HL-60 (cell line): ENCODE results near the gene TBC1D1.

ENCODE experiments used
- DNase-seq, 2 experiments: peaks; one replicate each; pipeline ENCODE4 v3.0.0-alpha.2; 2010 to 2020; ENCODE audit warnings: low read depth in 1 of 2, low spot score in 1 of 2
- H3K27ac ChIP-seq: fragments of 250-450 bp; sonication (Bioruptor Pico); replicated peaks from 2 replicates; pipeline ENCODE4 v1.5.1; 2020; ENCODE audit warnings: mild to moderate bottlenecking, moderate library complexity
- H3K27me3 ChIP-seq: fragments of 250-450 bp; sonication (Bioruptor Pico); 2 replicates; pipeline ENCODE4 v1.5.1; 2021; ENCODE audit warnings: mild to moderate bottlenecking, moderate library complexity; ENCODE audit not compliant: insufficient read depth, poor library complexity, severe bottlenecking
- H3K4me3 ChIP-seq: replicated peaks from 2 replicates; pipeline ENCODE4 v1.5.1; 2011; ENCODE audit warnings: mild to moderate bottlenecking, control low read depth, low read length; ENCODE audit not compliant: insufficient read depth
- CTCF ChIP-seq: IDR thresholded peaks from one replicate; pipeline ENCODE4 v1.5.1; 2011; ENCODE audit warnings: low read length, control low read depth, inconsistent platforms; ENCODE audit not compliant: insufficient read depth
- GABPA ChIP-seq: IDR thresholded peaks from 2 replicates; pipeline ENCODE4 v1.6.1; 2012; ENCODE audit warnings: low read depth
- POLR2AphosphoS5 ChIP-seq: IDR thresholded peaks from 2 replicates; pipeline ENCODE4 v1.6.1; 2012; ENCODE audit warnings: low read depth
- REST ChIP-seq: IDR thresholded peaks from 2 replicates; pipeline ENCODE4 v1.6.1; 2012; ENCODE audit warnings: low read depth; ENCODE audit not compliant: insufficient replicate concordance
- SPI1 ChIP-seq: IDR thresholded peaks from 2 replicates; pipeline ENCODE4 v1.6.1; 2012; ENCODE audit warnings: low read depth, mild to moderate bottlenecking, borderline replicate concordance

Gene TBC1D1

GRCh38 chr4:38169524-38169923 is 278.6 kb downstream of the TBC1D1 start:
- Histone ChIP-seq H3K4me3 (no peak overlapping the region), H3K27ac (no peak overlapping the region), H3K27me3 (no peaks in the 10 kb centered on the region)
- no peak for DNase-seq
- TF ChIP-seq CTCF: no peak
- no peak for TF ChIP-seq SPI1
- no peak for TF ChIP-seq POLR2AphosphoS5
- no peak for TF ChIP-seq GABPA

DNA sequence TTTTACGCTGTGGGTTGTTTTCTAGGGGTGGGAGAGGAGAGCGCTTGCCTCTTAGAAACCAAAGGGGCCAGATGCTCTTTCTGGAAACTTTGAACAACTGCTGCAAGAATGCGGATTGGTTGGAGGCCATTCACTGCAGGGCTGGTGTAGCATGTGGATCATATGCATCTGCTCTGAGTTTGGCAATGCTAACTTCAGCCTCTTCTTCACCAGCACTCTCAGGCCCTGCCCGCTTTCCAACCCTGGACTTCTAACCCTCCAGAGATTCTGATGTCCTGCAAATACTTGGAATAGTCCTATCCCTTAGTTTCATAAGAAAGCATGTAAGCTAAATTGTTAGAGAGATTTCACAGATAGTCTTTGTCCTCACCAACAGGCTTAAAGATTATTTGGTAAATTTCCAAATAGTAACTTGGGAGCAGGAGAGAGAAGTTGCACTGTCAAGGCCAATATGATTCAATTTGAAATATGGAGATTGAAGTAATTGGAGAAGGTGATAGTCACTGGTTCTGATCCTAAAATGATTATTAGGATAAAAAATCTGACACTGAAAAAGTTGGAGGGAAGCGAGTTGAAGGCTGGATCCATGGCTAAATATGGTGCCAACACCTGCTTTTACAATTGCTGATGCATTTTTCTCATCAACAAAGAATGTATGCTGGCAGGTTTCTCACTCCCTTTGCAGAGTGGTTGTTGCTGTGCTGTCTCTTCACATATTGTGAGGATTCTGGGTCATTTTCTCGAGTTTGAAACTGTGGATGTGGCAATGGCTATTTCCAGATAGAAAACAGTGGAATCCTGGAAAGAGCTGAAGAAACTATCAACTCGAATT is 279.7 kb downstream of the TBC1D1 start:
- Histone ChIP-seq H3K27me3 (no peaks in the 10 kb centered on the region), H3K4me3 (no peak overlapping the region), H3K27ac (no peak overlapping the region)
- DNase-seq: no peak
- TF ChIP-seq SPI1 (no peak), CTCF (no peak), GABPA (no peak), POLR2AphosphoS5 (no peak), REST (no peak)

- H3K4me3 ChIP-seq: no peak overlapping the region
- no peak for TF ChIP-seq REST
- no peak for TF ChIP-seq SPI1
- TF ChIP-seq POLR2AphosphoS5: no peak
- no peak for TF ChIP-seq CTCF
- no peak for TF ChIP-seq GABPA
- H3K27me3 ChIP-seq: no peaks in the 10 kb centered on the region
- DNase-seq: no peak
- no peak overlapping the region for H3K27ac ChIP-seq
Observed at GRCh38 chr4:38172078-38172477, 281.2 kb downstream of the TBC1D1 start.
